ENCODE results near the gene THBS2.

The THBS2 gene

GRCh38 chr6:169225131-169225576, 28.5 kb downstream of the THBS2 start:
- no peak for TF ChIP-seq CTCF (IDR thresholded peaks at IDR 0.05; ENCODE audit: low read depth, low read length)
- no peak overlapping the region for H3K4me3 ChIP-seq (ENCODE audit: low read depth, low read length)

GRCh38 chr6:169224716-169225115, 28.9 kb downstream of the THBS2 start:
- no peak for TF ChIP-seq CTCF (IDR thresholded peaks at IDR 0.05; ENCODE audit: low read depth, low read length)
- H3K4me3 ChIP-seq (ENCODE audit: low read depth, low read length) = no peak overlapping the region

GRCh38 chr6:169224185-169224695, 29.4 kb downstream of the THBS2 start:
- no peak overlapping the region for H3K4me3 ChIP-seq (ENCODE audit: low read depth, low read length)
- no peak for TF ChIP-seq CTCF (IDR thresholded peaks at IDR 0.05; ENCODE audit: low read depth, low read length)

GRCh38 chr6:169223006-169223405, 30.6 kb downstream of the THBS2 start:
- TF ChIP-seq CTCF (IDR thresholded peaks at IDR 0.05; ENCODE audit: low read depth, low read length) = no peak
- H3K4me3 ChIP-seq (ENCODE audit: low read depth, low read length) = no peak overlapping the region

GRCh38 chr6:169222126-169222525, 31.5 kb downstream of the THBS2 start:
- H3K4me3 ChIP-seq (ENCODE audit: low read depth, low read length) = no peak overlapping the region
- no peak for TF ChIP-seq CTCF (IDR thresholded peaks at IDR 0.05; ENCODE audit: low read depth, low read length)

- no peak overlapping the region for H3K4me3 ChIP-seq (ENCODE audit: low read depth, low read length)
- no peak for TF ChIP-seq CTCF (IDR thresholded peaks at IDR 0.05; ENCODE audit: low read depth, low read length)
Observed at GRCh38 chr6:169221264-169221663, 32.4 kb downstream of the THBS2 start.

- TF ChIP-seq CTCF (IDR thresholded peaks at IDR 0.05; ENCODE audit: low read depth, low read length) = no peak
Observed at GRCh38 chr6:169220068-169220964, 33.3 kb downstream of the THBS2 start.

More at GRCh38 chr6:169220068-169220964, 33.3 kb downstream of the THBS2 start:
- no peak overlapping the region for H3K4me3 ChIP-seq (ENCODE audit: low read depth, low read length)

All from WI38 (cell line).